Measurements from ENCODE around the gene TWIST2. TPM values are rescaled to one million over a fixed set of nuclear protein-coding genes. Genes with fewer than 3 reads are reported as not detected.

The TWIST2 gene
- total RNA-seq, 2 experiments from 2014 or later = not detected

- POLR2A ChIA-PET = no interaction called here
- CTCF ChIA-PET = no interaction called here
Measured at GRCh38 chr2:238855891-238856580, 8.2 kb downstream of the TWIST2 start.

- POLR2A ChIA-PET = no interaction called here
- CTCF ChIA-PET = no interaction called here
Measured at GRCh38 chr2:238856713-238857567, 9.1 kb downstream of the TWIST2 start.

- ChIA-PET POLR2A (no interaction called here), CTCF (no interaction called here)
Measured at GRCh38 chr2:238857959-238858358, 10.1 kb downstream of the TWIST2 start.

- POLR2A ChIA-PET = no interaction called here
- CTCF ChIA-PET = no interaction called here
Measured at GRCh38 chr2:238859636-238860347, 11.9 kb downstream of the TWIST2 start.

GRCh38 chr2:238861013-238861730 is 13.3 kb downstream of the TWIST2 start:
- CTCF ChIA-PET = no interaction called here
- POLR2A ChIA-PET = no interaction called here

- ChIA-PET POLR2A (no interaction called here), CTCF (no interaction called here)
Measured at GRCh38 chr2:238861766-238862315, 14.0 kb downstream of the TWIST2 start.

- POLR2A ChIA-PET = no interaction called here
- CTCF ChIA-PET = no interaction called here
Measured at GRCh38 chr2:238862701-238863100, 14.8 kb downstream of the TWIST2 start.

GRCh38 chr2:238863231-238863630 is 15.3 kb downstream of the TWIST2 start:
- POLR2A ChIA-PET = no interaction called here
- CTCF ChIA-PET = no interaction called here

GRCh38 chr2:238863749-238864206 is 15.9 kb downstream of the TWIST2 start:
- POLR2A ChIA-PET = no interaction called here
- CTCF ChIA-PET = no interaction called here

- ChIA-PET CTCF (no interaction called here), POLR2A (no interaction called here)
Measured at GRCh38 chr2:238864207-238865014, 16.5 kb downstream of the TWIST2 start.

- ChIA-PET POLR2A (no interaction called here), CTCF (no interaction called here)
Measured at GRCh38 chr2:238865015-238865719, 17.3 kb downstream of the TWIST2 start.

- CTCF ChIA-PET = no interaction called here
- POLR2A ChIA-PET = no interaction called here
Measured at GRCh38 chr2:238865744-238866355, 18.0 kb downstream of the TWIST2 start.

- POLR2A ChIA-PET = no interaction called here
- CTCF ChIA-PET = no interaction called here
Measured at GRCh38 chr2:238866656-238867277, 18.9 kb downstream of the TWIST2 start.

GRCh38 chr2:238868067-238868524 is 20.2 kb downstream of the TWIST2 start:
- POLR2A ChIA-PET = no interaction called here
- CTCF ChIA-PET = no interaction called here

GRCh38 chr2:238868616-238869292 is 20.9 kb downstream of the TWIST2 start:
- POLR2A ChIA-PET = no interaction called here
- CTCF ChIA-PET = no interaction called here

GRCh38 chr2:238869293-238870124 is 21.6 kb downstream of the TWIST2 start:
- CTCF ChIA-PET = no interaction called here
- POLR2A ChIA-PET = no interaction called here

Measured in activated CD8-positive, alpha-beta memory T cell treated with anti-CD3 and anti-CD28 coated beads for 36 hours (primary cell).